ENCODE results near the gene KCNN3.

Gene KCNN3

DNA sequence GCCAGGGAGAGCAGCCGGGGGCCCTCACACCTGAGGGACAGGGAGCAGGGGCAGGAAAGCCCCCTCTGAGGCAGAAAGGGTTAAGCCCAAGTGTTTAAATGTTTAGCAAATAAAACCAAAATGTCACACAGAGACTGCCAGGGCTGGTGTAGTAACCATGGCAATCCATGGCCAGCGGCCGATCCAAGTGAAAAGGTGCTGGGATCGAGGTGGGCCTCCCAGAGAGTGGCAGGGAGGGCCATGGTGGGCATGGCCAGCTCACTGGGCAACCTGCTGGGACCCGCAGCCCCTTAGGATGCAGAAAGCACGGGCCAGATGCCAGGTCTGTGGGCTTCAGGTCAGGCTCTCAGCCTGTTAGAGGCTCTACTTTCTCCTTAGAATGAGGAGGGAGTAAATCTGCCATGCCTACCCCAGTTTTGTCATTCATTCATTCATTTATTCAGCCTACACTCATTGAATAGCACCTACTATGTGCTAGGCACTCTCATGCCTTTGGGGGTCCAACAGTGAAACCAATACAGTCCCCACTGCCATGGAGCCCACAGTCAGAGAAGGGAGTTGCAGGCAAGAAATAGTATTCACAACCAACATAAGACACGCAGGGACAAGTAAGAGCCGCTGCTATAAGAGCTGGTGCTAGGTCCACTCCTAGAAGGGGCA is 56.1 kb downstream of the KCNN3 start:
- no peak for DNase-seq

DNA sequence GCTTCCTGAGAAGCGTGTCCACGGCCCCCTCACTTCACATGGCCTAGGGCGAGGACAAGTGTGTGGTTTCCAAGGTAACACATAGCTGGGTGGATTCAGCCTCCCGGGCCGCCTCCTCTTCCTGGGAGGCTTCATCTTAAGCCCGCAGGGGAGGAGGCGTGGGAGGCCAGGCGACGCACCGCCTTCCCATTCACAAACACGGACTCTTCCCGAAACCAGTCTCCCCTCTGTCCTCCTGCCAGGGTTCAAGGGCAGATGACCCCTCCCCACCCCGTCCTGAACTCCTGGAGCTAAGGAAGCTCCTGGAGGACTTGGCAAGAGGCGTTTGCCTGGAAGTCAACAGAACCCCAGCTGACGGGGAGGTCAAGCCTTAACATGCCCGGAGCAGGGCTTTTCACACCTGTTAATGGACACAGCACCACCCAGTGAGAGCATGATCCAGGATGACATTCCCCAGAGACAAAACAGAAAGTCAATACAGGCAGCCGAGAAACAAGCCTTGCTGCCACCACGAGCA is 56.7 kb downstream of the KCNN3 start:
- DNase-seq = no peak

DNA sequence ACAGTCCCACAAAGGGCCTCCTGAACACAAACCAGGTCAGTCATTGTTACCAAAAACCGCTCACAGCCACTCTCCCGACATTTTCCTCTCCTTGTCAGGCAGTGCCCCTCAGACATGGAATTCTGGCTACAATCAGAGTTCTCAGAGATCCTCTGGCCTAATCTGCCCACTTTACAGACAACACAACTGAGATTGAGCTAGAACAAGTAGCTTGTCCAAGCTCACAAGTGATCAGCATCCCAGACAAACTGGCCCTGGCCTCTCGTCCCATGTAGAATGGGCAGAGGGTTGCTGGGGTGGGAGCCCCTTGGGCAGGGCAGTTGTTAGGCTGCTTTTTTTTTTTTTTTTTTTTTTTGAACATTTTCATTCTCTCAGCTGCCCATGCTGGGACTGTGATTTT is 57.2 kb downstream of the KCNN3 start:
- DNase-seq = no peak

- no peak for DNase-seq
Measured at GRCh38 chr1:154810571-154810970, 59.5 kb downstream of the KCNN3 start.

DNA sequence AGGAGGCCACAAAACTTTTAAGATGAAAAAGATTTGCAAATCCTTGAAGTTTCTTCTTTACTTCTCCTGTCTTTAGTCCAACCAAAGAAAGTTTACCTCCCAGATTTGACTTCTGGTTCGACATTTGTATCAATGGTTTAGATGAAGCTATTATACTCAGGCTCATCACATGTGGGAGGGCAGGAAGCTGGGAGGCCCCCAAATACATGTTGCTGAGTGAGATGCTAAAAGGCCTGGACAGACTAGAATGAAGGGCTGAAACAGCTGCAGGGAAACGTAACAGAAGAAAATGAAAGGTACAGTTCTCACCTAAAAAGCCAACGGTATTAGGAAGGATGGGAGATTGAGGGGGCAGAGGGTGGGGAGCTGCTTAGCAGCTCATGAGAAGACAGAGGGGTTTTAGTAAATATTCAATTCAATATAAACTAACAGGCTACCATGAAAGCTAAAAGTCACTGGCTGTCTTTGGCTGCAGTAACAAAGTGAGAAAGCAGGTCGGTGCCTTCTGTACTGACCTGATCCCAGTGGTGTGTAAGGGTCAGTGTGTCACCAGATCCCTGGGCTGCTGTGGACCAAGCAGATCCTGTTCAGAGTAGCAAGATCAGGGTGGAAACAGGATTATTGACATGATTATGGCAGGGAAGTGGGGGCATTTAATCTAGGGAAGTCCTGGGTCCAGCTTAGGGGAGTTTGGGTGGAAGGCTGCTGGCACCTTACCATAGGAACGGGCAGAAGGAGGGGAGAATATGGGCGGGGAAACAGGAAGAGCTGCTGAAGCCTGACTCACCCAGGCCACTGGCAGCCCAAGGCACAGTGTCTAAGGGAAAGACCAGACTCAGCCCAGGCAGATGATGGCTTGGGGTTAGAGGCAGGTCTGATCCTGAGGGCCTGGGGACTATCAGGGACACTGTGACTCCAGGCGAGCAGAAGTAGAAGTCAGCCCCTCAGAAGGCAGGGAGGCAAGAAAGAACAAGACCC is 60.4 kb downstream of the KCNN3 start:
- DNase-seq = no peak

DNA sequence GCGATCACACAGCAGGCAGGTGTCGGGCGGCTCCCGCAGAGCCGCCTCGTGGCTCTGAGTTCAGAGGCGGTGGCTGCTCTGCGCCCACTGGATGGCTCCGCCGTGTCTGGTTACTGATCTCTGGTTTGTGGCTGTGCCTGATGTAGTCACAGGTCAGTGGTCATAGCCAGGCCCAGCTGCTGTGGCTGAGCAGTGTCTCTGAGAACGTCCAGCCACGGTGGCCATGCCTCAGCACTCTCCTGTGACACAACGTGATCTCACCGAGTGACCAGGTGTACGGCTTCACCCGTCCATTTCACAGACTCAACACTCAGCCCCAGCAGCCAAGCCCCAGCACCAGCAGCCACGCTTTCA is 61.2 kb downstream of the KCNN3 start:
- peak in 3 of 6 experiments; percentile 17 to 65 (median 19) for DNase-seq

DNA sequence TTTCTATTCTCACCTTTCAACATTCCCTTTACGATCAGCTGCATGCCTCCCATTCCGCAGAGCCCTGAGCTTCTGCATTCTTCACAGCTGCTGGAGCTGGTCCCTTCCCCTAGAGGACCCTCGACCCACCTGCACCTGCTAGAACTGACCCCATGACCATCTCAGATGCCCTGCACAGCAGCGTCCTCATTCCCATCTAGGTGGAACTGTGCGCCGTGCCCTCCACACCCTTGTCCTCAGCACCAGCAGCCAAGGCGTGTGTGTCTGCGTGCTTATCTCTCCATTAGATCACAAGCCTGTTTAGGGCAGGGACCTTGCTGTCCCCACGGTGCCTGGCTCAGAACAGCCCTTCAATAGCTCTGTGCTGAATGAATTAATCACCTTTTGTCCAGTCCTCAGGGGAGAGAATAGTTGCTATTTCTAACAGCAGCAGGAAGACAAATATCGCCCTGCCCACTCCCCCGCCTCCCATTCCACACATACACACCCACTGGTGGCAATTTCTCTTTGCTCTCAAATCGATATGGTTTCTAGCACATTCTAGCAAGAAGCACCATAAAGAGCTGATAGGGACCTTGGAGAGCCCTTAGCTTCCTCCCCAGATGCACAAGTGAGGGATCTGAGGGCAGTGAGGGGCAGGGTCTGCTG is 61.7 kb downstream of the KCNN3 start:
- DNase-seq = no peak

- DNase-seq = no peak
Measured at GRCh38 chr1:154807048-154807591, 63.0 kb downstream of the KCNN3 start.

- DNase-seq = no peak
Measured at GRCh38 chr1:154806333-154806732, 63.7 kb downstream of the KCNN3 start.

DNA sequence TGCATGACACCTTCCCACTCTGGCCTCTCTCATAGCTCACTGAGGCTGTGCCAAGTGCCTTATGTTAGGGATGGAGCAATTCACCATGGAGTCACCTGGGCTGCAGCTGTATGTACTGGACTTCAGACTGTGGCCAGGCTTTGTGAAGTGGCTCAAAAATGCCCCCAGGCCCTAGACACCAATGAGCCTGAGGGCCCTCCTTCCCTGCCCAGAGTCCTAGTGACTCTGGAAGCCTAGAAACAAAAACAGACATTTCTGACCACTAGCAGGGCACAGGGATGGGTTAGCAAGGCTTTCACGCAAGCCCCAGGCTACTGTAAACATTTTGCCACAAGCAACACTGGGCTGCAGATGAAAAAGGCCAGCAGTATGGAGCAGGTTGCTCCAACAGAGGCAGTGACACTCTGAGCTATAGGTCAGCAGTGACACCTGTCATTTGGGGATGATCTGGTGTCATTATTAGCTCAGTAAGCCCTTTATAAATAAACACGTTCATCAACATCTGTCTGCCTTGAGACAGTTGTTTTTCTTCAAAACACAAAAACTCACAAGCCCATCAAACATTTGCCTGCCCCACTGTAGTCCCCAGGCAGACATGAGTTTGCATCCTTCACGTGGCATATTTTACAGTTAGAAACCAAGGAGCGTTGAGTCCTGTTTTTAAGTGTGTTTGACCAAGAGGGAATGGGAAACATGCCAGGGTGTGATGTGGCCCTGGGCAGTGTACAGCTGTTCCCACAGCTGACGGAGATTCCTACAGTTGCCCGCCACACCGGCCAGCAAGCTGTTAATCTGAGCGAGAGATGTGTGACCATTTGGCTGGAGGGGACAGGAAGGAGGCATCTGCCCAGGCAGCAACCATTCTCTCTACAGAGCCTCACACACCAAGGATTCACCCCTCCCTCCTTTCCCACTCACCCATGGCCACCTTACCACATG is 66.8 kb downstream of the KCNN3 start:
- no peak for DNase-seq

GRCh38 chr1:154802336-154802969 is 67.6 kb downstream of the KCNN3 start:
- DNase-seq = no peak

DNA sequence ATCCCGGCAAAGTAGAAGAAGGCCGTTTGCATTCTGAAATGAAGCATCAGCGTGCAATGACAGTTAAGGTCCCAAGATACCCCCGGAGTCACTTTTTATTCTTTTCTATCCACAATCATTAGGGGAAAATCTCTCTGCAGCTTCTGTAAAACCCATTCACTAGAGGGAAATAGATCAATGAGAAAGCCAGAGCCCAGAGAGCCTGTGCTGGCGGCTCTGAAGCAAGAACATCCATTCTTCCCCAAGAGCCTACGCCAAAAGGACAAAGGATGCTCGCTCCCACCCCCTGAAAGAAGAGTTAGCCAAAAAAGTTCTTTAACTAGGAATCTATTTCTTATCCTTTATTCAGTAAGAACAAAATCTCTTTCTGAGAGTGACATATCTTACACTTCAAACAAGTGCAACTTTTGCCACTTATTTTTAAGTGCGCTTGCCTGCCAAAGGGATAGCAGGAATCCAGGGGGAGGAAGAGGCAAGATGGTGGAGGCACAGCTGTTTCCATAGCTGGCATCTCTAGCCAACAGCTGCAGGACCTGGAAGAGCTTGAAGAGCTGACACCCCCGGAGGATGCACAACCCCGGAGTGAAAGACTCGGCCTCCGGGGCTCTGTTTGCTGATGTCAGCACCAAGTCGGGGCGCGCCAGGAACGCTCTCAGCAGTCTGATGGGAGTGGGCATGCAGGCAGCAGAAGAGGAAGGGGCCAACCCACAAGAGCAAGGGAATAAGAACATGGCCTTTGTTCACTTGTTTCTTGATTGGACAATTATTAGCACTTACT is 68.7 kb downstream of the KCNN3 start:
- no peak for DNase-seq

DNA sequence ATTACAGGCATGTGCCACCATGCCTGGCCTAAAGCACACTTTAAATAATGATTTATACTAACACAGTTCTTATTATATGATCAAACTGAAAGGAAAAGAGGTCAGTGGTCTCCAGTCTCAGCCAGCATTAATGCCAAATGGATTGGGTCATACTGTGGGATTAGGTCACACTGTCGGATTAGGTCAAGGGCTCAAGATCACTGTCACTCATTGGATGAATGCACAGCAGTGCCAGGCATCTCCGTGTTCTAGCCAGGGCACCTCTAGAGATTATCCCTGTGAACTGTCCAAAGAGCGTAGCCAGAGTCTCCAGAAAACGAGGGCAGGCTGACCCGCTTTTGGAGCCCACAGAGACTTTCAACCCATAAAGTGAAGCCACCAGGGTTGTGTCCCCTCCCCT is 70.9 kb downstream of the KCNN3 start:
- DNase-seq = no peak

GRCh38 chr1:154798645-154799044 is 71.4 kb downstream of the KCNN3 start:
- DNase-seq = no peak

GRCh38 chr1:154797175-154797574 is 72.9 kb downstream of the KCNN3 start:
- no peak for DNase-seq

DNA sequence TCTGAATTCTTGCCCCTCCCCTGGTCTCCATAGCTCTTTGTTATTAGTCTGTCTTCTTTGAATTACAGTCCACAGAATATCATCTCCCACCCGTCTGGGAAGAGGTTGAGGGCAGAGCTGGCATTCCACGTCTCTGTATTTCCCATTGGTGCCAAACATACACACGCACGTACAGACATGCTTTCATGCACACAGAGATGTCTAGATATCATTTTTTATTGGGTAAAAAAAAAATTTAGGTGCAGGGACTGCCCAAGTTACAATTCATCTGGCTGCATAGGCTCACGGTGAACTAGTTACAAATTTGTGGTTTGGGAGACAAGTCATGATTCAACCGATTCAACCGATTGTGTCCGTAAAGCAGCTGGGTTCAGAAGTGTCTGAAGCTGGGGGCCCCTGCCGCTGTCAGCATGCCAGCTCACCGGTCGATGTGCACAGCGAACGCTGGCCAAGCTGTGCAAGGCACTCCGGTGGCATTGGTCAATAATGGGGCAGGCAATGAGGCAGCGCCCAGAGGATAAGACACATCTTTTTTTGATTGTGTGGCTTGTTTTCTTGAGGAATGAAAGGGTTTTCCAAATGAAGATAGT is 73.7 kb downstream of the KCNN3 start:
- DNase-seq = no peak

- DNase-seq = no peak
Measured at GRCh38 chr1:154794608-154795007, 75.5 kb downstream of the KCNN3 start.

GRCh38 chr1:154793685-154794084 is 76.4 kb downstream of the KCNN3 start:
- no peak for DNase-seq

GRCh38 chr1:154792899-154793298 is 77.2 kb downstream of the KCNN3 start:
- DNase-seq = no peak
